Liver (tissue), 9 donors: ENCODE measurements around the gene TPD52L1. TPM values are rescaled to one million over a fixed set of nuclear protein-coding genes. Genes with fewer than 3 reads are reported as not detected.
A peak's percentile ranks its signal among the peaks of the same experiment; 100 is the strongest.

ENCODE experiments used
- DNase-seq: peaks from one replicate; pipeline ENCODE4 v3.0.0-alpha.2; 2017; ENCODE audit warnings: low spot score
- H3K27ac ChIP-seq, 2 donors: one replicate each; pipeline ENCODE4 v1.7.0; 2013; ENCODE audit warnings: inconsistent platforms in 2 of 2, low read length in 2 of 2, control low read depth in 1 of 2, low read depth in 1 of 2, mild to moderate bottlenecking in 1 of 2
- H3K27me3 ChIP-seq, 4 donors: one replicate each; pipeline versions ENCODE4 v1.6.1 to v1.7.0; 2013; ENCODE audit warnings: low read length in 3 of 4, inconsistent platforms in 1 of 4, mild to moderate bottlenecking in 1 of 4, moderate library complexity in 1 of 4; ENCODE audit not compliant: control insufficient read depth in 4 of 4, insufficient read depth in 4 of 4
- H3K36me3 ChIP-seq, 4 donors: one replicate each; pipeline versions ENCODE4 v1.6.1 to v1.7.0; 2013; ENCODE audit warnings: low read length in 3 of 4, mild to moderate bottlenecking in 3 of 4, low read depth in 1 of 4, moderate library complexity in 1 of 4; ENCODE audit not compliant: control insufficient read depth in 4 of 4, insufficient read depth in 3 of 4
- H3K4me1 ChIP-seq, 4 donors: one replicate each; pipeline versions ENCODE4 v1.6.1 to v1.7.0; 2013; ENCODE audit warnings: low read length in 3 of 4, mild to moderate bottlenecking in 3 of 4, moderate library complexity in 1 of 4; ENCODE audit not compliant: control insufficient read depth in 4 of 4, insufficient read depth in 4 of 4
- H3K4me3 ChIP-seq, 3 donors: one replicate each; pipeline versions ENCODE4 v1.6.1 to v1.7.0; 2013; ENCODE audit warnings: low read length in 3 of 3, control low read depth in 1 of 3, low read depth in 1 of 3, mild to moderate bottlenecking in 1 of 3
- H3K9ac ChIP-seq, 2 donors: one replicate each; pipeline ENCODE4 v1.7.0; 2013; ENCODE audit warnings: low read length in 2 of 2, mild to moderate bottlenecking in 2 of 2, moderate library complexity in 2 of 2, control low read depth in 1 of 2, low read depth in 1 of 2
- H3K9me3 ChIP-seq, 4 donors: one replicate each; pipeline versions ENCODE4 v1.6.1 to v1.7.0; 2013; ENCODE audit warnings: low read length in 3 of 4; ENCODE audit not compliant: control insufficient read depth in 4 of 4
- ATF3 ChIP-seq: IDR thresholded peaks from 2 replicates; pipeline ENCODE4 v1.6.1; 2016; ENCODE audit warnings: antibody characterized with exemption
- CTCF ChIP-seq: fragments of 150-350 bp; IDR thresholded peaks from 2 replicates; pipeline ENCODE4 v1.5.1; 2017; ENCODE audit warnings: improper control_type of control experiment, low read depth, low read length; ENCODE audit not compliant: missing input control
- EGR1 ChIP-seq, 2 donors: IDR thresholded peaks; 2 replicates each; pipeline ENCODE4 v1.6.1; 2016 to 2018; ENCODE audit warnings: antibody characterized with exemption in 2 of 2, low read depth in 2 of 2
- FOXA1 ChIP-seq: IDR thresholded peaks from 2 replicates; pipeline ENCODE4 v1.6.1; 2016; ENCODE audit warnings: antibody characterized with exemption
- FOXA2 ChIP-seq: IDR thresholded peaks from 2 replicates; pipeline ENCODE4 v1.6.1; 2016; ENCODE audit warnings: antibody characterized with exemption
- GABPA ChIP-seq, 2 donors: IDR thresholded peaks in 1 of 2; conservative IDR thresholded peaks in 1 of 2; 2 replicates each; pipeline ENCODE4 v1.6.1; 2016; ENCODE audit warnings: antibody characterized with exemption in 2 of 2, mild to moderate bottlenecking in 1 of 2, moderate library complexity in 1 of 2
- HNF4A ChIP-seq, 2 donors: conservative IDR thresholded peaks; 2 replicates each; pipeline ENCODE4 v1.6.1; 2016; ENCODE audit warnings: antibody characterized with exemption in 2 of 2, mild to moderate bottlenecking in 2 of 2
- HNF4G ChIP-seq: IDR thresholded peaks from 2 replicates; pipeline ENCODE4 v1.6.1; 2016; ENCODE audit warnings: antibody characterized with exemption
- JUND ChIP-seq, 2 donors: IDR thresholded peaks; 2 replicates each; pipeline ENCODE4 v1.6.1; 2016; ENCODE audit warnings: antibody characterized with exemption in 2 of 2
- MAX ChIP-seq: IDR thresholded peaks from 2 replicates; pipeline ENCODE4 v1.6.1; 2016; ENCODE audit warnings: antibody characterized with exemption
- NR2F2 ChIP-seq: IDR thresholded peaks from 2 replicates; pipeline ENCODE4 v1.6.1; 2016; ENCODE audit warnings: antibody characterized with exemption
- RAD21 ChIP-seq, 2 donors: IDR thresholded peaks; 2 replicates each; pipeline ENCODE4 v1.6.1; 2016; ENCODE audit warnings: antibody characterized with exemption in 2 of 2, mild to moderate bottlenecking in 2 of 2
- REST ChIP-seq: IDR thresholded peaks from 2 replicates; pipeline ENCODE4 v1.6.1; 2016; ENCODE audit warnings: antibody characterized with exemption, mild to moderate bottlenecking
- RXRA ChIP-seq, 2 donors: IDR thresholded peaks; 2 replicates each; pipeline ENCODE4 v1.6.1; 2017 to 2018; ENCODE audit warnings: antibody characterized with exemption in 2 of 2, mild to moderate bottlenecking in 1 of 2
- SP1 ChIP-seq: IDR thresholded peaks from 2 replicates; pipeline ENCODE4 v1.6.1; 2018; ENCODE audit warnings: antibody characterized with exemption, mild to moderate bottlenecking
- TAF1 ChIP-seq: conservative IDR thresholded peaks from 2 replicates; pipeline ENCODE4 v1.6.1; 2016; ENCODE audit warnings: antibody characterized with exemption, mild to moderate bottlenecking
- YY1 ChIP-seq: IDR thresholded peaks from 2 replicates; pipeline ENCODE4 v1.6.1; 2016; ENCODE audit warnings: antibody characterized with exemption, mild to moderate bottlenecking
- ZBTB33 ChIP-seq: IDR thresholded peaks from 2 replicates; pipeline ENCODE4 v1.6.1; 2016; ENCODE audit warnings: antibody characterized with exemption
- WGBS: extraction: QIAGEN DNeasy Blood & Tissue Kit; methylation state at CpG from one replicate; pipeline ENCODE4 v1.1.7; 2013; 5-methylcytosine and 5-hydroxymethylcytosine counted together
- polyA plus RNA-seq, 2 donors: library from polyadenylated mRNA; stranded (reverse) in 1 of 2; unstranded in 1 of 2; fragments of 200-250 nt in 1 of 2; fragments of >200 nt in 1 of 2; fragmentation: Nextera tagmentation in 1 of 2; extraction: Ambion mirVana in 1 of 2; gene quantifications; one replicate each; pipeline versions ENCODE4 v1.2.1 to v1.2.3, GENCODE V29; 2013 to 2015
- total RNA-seq, 2 donors: library from RNA; depleted of rRNA; stranded (reverse); fragments of >200 nt; gene quantifications; one replicate each; pipeline ENCODE4 v1.2.3, GENCODE V29; 2014
- donor health status: healthy.
- donor health status: healthy.
- donor health status: healthy.
- donor health status: healthy.
- donor health status: healthy.

Gene TPD52L1
- total and polyA plus RNA-seq, 4 donors: 8.9 to 66.4 (median 56.6) TPM

- Histone ChIP-seq H3K4me3 (no peak overlapping the region), H3K27ac (peak overlapping the region; percentile 21 to 28), H3K27me3 (no peaks in the 10 kb centered on the region), H3K4me1 (peaks cover 8 to 45% (median 31%) of the 10 kb centered on the region in 4 donors), H3K9ac (no peak overlapping the region), H3K36me3 (no peaks in the 10 kb centered on the region), H3K9me3 (no peaks in the 10 kb centered on the region)
- DNase-seq: peak; percentile 73
- 29% methylated on average over 7 of the region's 7 CpGs for WGBS
- TF ChIP-seq CTCF (no peak), RAD21 (IDR thresholded peaks at IDR 0.05) (peak in 1 of 2 donors; percentile 11), MAX (no peak), FOXA1 (no peak), ZBTB33 (no peak), REST (no peak), HNF4A (conservative IDR thresholded peaks at IDR 0.05) (peak in 1 of 2 donors; percentile 25), RXRA (IDR thresholded peaks at IDR 0.05) (peak; percentile 31 to 47), HNF4G (no peak), FOXA2 (no peak), EGR1 (IDR thresholded peaks at IDR 0.05; ENCODE audit: low read depth in 2 of 2) (no peak), NR2F2 (no peak), TAF1 (no peak), JUND (IDR thresholded peaks at IDR 0.05) (peak in 1 of 2 donors; percentile 27), SP1 (no peak), ATF3 (peak; percentile 89), GABPA (IDR thresholded peaks at IDR 0.05 in 1 of 2, conservative IDR thresholded peaks at IDR 0.05 in 1 of 2) (no peak), YY1 (peak; percentile 40)
Measured at GRCh38 chr6:125201961-125202729, 48.6 kb downstream of the TPD52L1 start.
